ENCODE results near the gene SLX4. TPM values are rescaled to one million over a fixed set of nuclear protein-coding genes. Genes with fewer than 3 reads are reported as not detected.
"Not testable (repeated sequence)": the region's sequence is repeated elsewhere in the genome, so short reads cannot be mapped to it uniquely, and the experiment has no call there.

Gene SLX4
- total RNA-seq (2014; rRNA removed; shearing (Covaris generic)): 2.6 and 3.4 TPM in 2 replicates

GRCh38 chr16:3611146-3611975, at the start of gene SLX4:
TSS of gene SLX4 (minus strand) at chr16:3611606. CDS start at chr16:3608964, 2,642 bp downstream.
- peak; percentile 84 for DNase-seq (ENCODE audit: low read depth)

GRCh38 chr16:3659251-3659650, 47.8 kb upstream of the SLX4 start:
- no peak for DNase-seq (ENCODE audit: low read depth)

GRCh38 chr16:3656491-3657468, 45.4 kb upstream of the SLX4 start:
- DNase-seq (ENCODE audit: low read depth): no peak

- not testable (repeated sequence) for DNase-seq (ENCODE audit: low read depth)
Observed at GRCh38 chr16:3656160-3656490, 44.7 kb upstream of the SLX4 start.

GRCh38 chr16:3655396-3656159, 44.2 kb upstream of the SLX4 start:
- no peak for DNase-seq (ENCODE audit: low read depth)

GRCh38 chr16:3655030-3655395, 43.6 kb upstream of the SLX4 start:
- DNase-seq (ENCODE audit: low read depth): no peak

- DNase-seq (ENCODE audit: low read depth): peak; percentile 55
Observed at GRCh38 chr16:3654249-3654991, 43.0 kb upstream of the SLX4 start, which contains the start of gene DNASE1. TSS of gene DNASE1 (plus strand) at chr16:3654691. CDS start at chr16:3655374, 683 bp downstream.

GRCh38 chr16:3652373-3653195, 41.2 kb upstream of the SLX4 start:
- DNase-seq (ENCODE audit: low read depth): no peak

- no peak for DNase-seq (ENCODE audit: low read depth)
Observed at GRCh38 chr16:3651461-3652372, 40.3 kb upstream of the SLX4 start.

- DNase-seq (ENCODE audit: low read depth): no peak
Observed at GRCh38 chr16:3650631-3651265, 39.3 kb upstream of the SLX4 start.

- DNase-seq (ENCODE audit: low read depth): no peak
Observed at GRCh38 chr16:3646348-3646920, 35.0 kb upstream of the SLX4 start.

GRCh38 chr16:3645504-3646347, 34.3 kb upstream of the SLX4 start:
- DNase-seq (ENCODE audit: low read depth): no peak

GRCh38 chr16:3645108-3645503, 33.7 kb upstream of the SLX4 start:
- DNase-seq (ENCODE audit: low read depth): no peak

GRCh38 chr16:3643095-3643730, 31.8 kb upstream of the SLX4 start:
- DNase-seq (ENCODE audit: low read depth): no peak

- peak; percentile 14 for DNase-seq (ENCODE audit: low read depth)
Observed at GRCh38 chr16:3642397-3643094, 31.1 kb upstream of the SLX4 start.

GRCh38 chr16:3641801-3642396, 30.5 kb upstream of the SLX4 start:
- DNase-seq (ENCODE audit: low read depth): no peak
